ENCODE results near the gene SPON2. TPM values are rescaled to one million over a fixed set of nuclear protein-coding genes. Genes with fewer than 3 reads are reported as not detected.

The SPON2 gene
- total RNA-seq, 1 donor from 2014 or later = 149 TPM

DNA sequence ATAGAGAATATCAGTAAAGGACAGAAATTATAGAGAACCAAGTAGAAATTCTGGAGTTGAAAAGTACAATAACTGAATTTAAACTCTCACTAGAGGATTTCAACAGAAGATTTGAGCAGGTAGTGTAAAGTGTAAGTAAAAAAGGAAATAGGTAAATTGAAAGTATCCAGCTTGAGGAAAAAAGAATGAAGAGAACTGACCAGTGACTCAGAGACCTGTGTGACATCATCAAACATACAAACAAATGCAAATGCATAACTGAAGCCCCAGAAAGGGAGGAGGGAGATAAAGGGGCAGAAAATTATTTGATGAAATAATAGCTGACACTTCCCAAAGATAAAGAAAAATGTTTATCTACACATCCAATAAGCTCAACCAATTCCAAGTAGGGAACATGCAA lies 8.3 kb upstream of the SPON2 start:
- TF ChIP-seq, protein P1, sequence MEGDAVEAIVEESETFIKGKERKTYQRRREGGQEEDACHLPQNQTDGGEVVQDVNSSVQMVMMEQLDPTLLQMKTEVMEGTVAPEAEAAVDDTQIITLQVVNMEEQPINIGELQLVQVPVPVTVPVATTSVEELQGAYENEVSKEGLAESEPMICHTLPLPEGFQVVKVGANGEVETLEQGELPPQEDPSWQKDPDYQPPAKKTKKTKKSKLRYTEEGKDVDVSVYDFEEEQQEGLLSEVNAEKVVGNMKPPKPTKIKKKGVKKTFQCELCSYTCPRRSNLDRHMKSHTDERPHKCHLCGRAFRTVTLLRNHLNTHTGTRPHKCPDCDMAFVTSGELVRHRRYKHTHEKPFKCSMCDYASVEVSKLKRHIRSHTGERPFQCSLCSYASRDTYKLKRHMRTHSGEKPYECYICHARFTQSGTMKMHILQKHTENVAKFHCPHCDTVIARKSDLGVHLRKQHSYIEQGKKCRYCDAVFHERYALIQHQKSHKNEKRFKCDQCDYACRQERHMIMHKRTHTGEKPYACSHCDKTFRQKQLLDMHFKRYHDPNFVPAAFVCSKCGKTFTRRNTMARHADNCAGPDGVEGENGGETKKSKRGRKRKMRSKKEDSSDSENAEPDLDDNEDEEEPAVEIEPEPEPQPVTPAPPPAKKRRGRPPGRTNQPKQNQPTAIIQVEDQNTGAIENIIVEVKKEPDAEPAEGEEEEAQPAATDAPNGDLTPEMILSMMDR (IDR thresholded peaks at IDR 0.05) = no peak
- Mint-ChIP-seq H3K36me3 (ENCODE audit: unreplicated experiment) (peaks cover 19% of the 10 kb centered on the region), H3K4me1 (ENCODE audit: unreplicated experiment) (peaks cover 36% of the 10 kb centered on the region), H3K27me3 (ENCODE audit: unreplicated experiment) (peaks cover 15% of the 10 kb centered on the region), H3K4me3 (ENCODE audit: unreplicated experiment) (no peak overlapping the region), H3K27ac (ENCODE audit: unreplicated experiment) (no peak overlapping the region), H3K9me3 (ENCODE audit: unreplicated experiment) (peaks cover 28% of the 10 kb centered on the region)
- no peak for DNase-seq (ENCODE audit: extremely low spot score, unreplicated experiment)

GRCh38 chr4:1179976-1180375 lies 7.6 kb upstream of the SPON2 start:
- no peak for DNase-seq (ENCODE audit: extremely low spot score, unreplicated experiment)
- Mint-ChIP-seq H3K9me3 (ENCODE audit: unreplicated experiment) (peaks cover 28% of the 10 kb centered on the region), H3K4me3 (ENCODE audit: unreplicated experiment) (no peak overlapping the region), H3K27ac (ENCODE audit: unreplicated experiment) (no peak overlapping the region), H3K36me3 (ENCODE audit: unreplicated experiment) (peaks cover 19% of the 10 kb centered on the region), H3K4me1 (ENCODE audit: unreplicated experiment) (peaks cover 37% of the 10 kb centered on the region), H3K27me3 (ENCODE audit: unreplicated experiment) (peaks cover 15% of the 10 kb centered on the region)
- TF ChIP-seq, protein P1 (IDR thresholded peaks at IDR 0.05) = no peak

DNA sequence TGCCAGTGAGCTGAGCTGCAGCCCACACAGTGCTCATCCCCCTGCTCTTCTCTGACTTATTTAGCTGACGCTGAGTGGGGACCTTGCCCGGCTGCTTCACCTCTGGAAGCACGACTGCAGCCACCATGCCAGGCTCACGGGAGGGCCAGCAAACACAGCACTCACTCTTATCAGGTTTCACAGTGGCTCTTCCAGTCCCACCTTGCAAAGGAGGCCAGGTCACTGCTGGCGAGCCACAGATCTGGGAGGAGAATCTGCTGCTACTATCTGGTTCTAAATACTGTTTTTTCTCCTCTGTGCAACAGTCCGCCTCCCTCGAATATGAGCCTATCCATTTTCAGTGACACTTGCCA lies 6.7 kb upstream of the SPON2 start:
- peaks cover 15% of the 10 kb centered on the region for H3K27me3 Mint-ChIP-seq (ENCODE audit: unreplicated experiment)
- no peak overlapping the region for H3K4me3 Mint-ChIP-seq (ENCODE audit: unreplicated experiment)
- H3K36me3 Mint-ChIP-seq (ENCODE audit: unreplicated experiment) = peaks cover 19% of the 10 kb centered on the region
- TF ChIP-seq, protein P1 (IDR thresholded peaks at IDR 0.05) = no peak
- peaks cover 28% of the 10 kb centered on the region for H3K9me3 Mint-ChIP-seq (ENCODE audit: unreplicated experiment)
- no peak overlapping the region for H3K27ac Mint-ChIP-seq (ENCODE audit: unreplicated experiment)
- H3K4me1 Mint-ChIP-seq (ENCODE audit: unreplicated experiment) = peaks cover 41% of the 10 kb centered on the region
- DNase-seq (ENCODE audit: extremely low spot score, unreplicated experiment) = no peak

DNA sequence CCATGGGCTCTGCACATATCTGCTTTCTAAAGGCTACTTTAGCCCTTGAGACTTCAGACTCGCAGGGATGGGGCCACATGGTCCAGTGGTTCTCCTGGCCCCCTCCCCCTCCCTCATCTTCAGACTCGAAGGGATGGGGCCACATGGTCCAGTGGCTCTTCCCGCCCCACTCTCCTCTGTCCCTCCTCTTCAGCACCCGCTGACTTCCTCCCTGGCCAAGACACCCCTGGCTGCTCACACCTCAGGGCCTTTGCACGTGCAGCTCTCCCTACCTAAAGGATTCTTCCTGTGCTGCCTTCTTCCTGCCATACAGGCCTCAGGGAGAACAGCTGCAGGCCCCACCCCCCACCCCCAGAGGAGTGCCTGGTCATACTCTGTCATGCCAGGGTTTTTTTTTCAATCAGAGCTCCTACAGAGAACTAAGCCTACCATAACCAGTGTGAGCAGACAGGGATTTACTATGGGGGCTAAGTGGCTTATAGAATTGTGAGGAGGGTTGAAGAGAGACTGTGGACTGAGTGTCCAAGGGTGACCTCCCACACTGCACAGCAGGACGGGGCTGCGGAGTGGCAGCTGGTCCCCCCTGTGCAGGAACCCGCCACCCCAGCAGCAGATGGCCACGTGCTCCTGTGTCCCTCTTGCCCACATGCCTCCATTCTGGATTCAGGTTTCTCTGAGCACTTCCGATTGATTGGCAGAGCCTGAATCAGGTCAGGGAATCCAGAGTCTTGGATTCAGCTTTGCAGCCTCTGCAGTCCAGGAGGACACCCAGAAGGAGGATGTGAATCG lies 6.1 kb upstream of the SPON2 start:
- Mint-ChIP-seq H3K9me3 (ENCODE audit: unreplicated experiment) (peaks cover 28% of the 10 kb centered on the region), H3K4me1 (ENCODE audit: unreplicated experiment) (peaks cover 42% of the 10 kb centered on the region)

More for the DNA sequence above, 6.1 kb upstream of the SPON2 start:
- Mint-ChIP-seq H3K36me3 (ENCODE audit: unreplicated experiment) (peaks cover 19% of the 10 kb centered on the region), H3K27me3 (ENCODE audit: unreplicated experiment) (peaks cover 15% of the 10 kb centered on the region), H3K27ac (ENCODE audit: unreplicated experiment) (no peak overlapping the region), H3K4me3 (ENCODE audit: unreplicated experiment) (no peak overlapping the region)
- TF ChIP-seq, protein P1 (IDR thresholded peaks at IDR 0.05) = no peak
- DNase-seq (ENCODE audit: extremely low spot score, unreplicated experiment) = no peak

Measured in osteocyte (in vitro differentiated cells).